ENCODE results near the gene UPK1A.
"Not testable (repeated sequence)": the region's sequence is repeated elsewhere in the genome, so short reads cannot be mapped to it uniquely, and the experiment has no call there.

UPK1A gene

DNA sequence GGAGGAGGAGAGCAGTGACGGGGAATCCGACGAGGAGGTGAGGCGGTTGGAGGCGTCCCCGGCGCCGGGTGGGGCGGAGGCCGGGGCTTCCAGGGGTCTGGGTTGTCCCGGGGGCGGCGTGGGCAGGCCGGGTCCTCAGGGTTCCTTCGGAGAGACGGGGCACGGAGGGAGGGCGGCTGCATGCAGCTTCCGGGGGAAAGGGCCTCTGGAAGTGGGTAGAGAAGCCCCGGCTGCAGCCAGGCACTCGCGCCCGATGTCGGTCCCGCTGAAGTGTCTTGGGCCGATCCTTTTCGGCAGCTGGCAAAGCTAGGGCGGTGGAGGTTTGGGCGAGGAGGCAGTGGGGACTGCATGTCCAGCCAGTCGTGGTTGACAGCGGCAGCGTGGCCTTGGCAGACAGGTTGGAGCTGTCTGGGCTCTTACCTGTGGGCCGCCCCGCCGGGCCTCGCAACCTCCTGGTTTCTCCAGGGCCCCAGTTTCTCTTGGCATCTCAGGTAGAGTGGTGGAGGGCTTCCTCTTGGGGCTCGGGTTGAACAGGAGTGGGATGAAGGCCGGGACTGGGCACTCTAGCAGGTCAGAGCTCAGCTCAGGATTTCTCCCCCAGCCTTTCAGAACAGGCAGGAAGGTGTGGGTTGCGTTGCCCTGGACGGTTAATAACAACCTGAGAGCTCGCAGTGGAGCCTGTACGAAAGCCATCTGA is 52.2 kb downstream of the UPK1A start:
- peak; percentile 39 for DNase-seq (ENCODE audit: low spot score)

DNA sequence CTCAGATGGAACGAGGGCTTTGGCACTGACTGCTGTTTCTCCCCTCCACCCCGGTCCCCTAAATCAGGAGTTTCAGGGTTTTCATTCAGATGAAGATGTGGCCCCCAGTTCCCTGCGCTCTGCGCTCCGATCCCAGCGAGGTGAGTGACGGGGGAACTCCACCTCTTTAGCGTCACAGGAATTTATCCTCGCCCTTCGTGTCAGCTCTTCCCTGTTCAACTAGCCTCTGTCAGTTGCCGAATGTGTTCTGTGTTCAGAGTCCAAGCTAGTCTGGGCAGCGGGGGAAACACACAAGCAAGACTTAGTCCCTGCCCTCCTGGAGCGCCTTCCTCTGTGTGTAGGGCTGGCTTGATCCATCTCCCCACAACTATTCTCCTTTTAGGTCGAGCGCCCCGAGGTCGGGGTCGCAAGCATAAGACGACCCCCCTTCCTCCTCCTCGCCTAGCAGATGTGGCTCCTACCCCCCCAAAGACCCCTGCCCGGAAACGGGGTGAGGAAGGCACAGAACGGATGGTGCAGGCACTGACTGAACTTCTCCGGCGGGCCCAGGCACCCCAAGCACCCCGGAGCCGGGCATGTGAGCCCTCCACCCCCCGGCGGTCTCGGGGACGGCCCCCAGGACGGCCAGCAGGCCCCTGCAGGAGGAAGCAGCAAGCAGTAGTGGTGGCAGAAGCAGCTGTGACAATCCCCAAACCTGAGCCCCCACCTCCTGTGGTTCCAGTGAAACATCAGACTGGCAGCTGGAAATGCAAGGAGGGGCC is 53.3 kb downstream of the UPK1A start:
- DNase-seq (ENCODE audit: low spot score), result no peak

DNA sequence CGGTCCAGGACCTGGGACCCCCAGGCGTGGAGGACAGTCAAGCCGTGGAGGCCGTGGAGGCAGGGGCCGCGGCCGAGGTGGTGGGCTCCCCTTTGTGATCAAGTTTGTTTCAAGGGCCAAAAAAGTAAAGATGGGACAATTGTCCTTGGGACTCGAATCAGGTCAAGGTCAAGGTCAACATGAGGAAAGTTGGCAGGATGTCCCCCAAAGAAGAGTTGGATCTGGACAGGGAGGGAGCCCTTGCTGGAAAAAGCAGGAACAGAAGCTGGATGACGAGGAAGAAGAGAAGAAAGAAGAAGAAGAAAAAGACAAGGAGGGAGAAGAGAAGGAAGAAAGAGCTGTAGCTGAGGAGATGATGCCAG is 53.8 kb downstream of the UPK1A start:
- DNase-seq (ENCODE audit: low spot score), result no peak

DNA sequence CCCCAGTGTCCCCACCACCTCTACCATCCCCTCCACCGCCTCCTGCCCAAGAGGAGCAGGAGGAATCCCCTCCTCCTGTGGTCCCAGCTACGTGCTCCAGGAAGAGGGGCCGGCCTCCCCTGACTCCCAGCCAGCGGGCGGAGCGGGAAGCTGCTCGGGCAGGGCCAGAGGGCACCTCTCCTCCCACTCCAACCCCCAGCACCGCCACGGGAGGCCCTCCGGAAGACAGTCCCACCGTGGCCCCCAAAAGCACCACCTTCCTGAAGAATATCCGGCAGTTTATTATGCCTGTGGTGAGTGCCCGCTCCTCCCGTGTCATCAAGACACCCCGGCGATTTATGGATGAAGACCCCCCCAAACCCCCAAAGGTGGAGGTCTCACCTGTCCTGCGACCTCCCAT is 54.3 kb downstream of the UPK1A start:
- DNase-seq (ENCODE audit: low spot score), result no peak

DNA sequence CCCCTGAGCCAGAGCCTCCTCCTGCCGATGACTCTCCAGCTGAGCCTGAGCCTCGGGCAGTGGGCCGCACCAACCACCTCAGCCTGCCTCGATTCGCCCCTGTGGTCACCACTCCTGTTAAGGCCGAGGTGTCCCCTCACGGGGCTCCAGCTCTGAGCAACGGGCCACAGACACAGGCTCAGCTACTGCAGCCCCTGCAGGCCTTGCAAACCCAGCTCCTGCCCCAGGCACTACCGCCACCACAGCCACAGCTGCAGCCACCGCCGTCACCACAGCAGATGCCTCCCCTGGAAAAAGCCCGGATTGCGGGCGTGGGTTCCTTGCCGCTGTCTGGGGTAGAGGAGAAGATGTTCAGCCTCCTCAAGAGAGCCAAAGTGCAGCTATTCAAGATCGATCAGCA is 55.1 kb downstream of the UPK1A start:
- DNase-seq (ENCODE audit: low spot score), result no peak

DNA sequence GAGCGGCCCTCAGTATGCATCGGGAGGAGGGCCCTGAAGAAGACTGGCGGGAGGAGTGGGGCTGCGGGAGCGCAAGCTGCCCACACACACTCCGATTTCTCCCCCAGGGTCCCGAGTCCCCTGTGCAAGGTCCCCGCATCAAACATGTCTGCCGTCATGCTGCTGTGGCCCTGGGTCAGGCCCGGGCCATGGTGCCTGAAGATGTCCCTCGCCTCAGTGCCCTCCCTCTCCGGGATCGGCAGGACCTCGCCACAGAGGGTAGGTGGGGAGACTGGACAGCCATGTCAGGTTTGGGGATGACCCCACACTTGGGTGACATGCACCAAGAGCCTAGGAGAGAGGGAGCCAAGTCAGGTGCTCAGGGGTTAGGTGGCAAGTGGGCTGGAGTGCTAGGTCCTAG is 56.1 kb downstream of the UPK1A start:
- DNase-seq (ENCODE audit: low spot score), result no peak

DNA sequence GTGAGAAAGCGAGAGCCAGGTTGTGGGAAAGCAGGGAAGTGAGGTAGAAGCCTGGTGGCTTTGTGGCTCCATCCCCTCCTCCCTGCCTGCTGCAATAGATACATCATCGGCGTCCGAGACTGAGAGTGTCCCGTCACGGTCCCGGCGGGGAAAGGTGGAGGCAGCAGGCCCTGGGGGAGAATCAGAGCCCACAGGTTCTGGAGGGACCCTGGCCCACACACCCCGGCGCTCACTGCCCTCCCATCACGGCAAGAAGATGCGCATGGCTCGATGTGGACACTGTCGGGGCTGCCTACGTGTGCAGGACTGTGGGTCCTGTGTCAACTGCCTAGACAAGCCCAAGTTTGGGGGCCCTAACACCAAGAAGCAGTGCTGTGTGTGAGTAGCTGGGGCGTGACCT is 56.6 kb downstream of the UPK1A start:
- DNase-seq (ENCODE audit: low spot score), result no peak

DNA sequence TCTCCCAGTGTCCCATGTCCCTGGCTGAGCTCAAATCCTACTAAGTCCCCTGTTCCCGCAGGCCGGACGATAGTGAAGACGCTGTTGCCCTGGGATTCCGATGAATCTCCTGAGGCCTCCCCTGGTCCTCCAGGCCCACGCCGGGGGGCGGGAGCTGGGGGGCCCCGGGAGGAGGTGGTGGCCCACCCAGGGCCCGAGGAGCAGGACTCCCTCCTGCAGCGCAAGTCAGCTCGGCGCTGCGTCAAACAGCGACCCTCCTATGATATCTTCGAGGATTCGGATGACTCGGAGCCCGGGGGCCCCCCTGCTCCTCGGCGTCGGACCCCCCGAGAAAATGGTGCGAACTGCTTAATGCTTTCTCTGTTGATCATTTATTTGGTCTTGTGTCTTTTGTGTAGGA is 57.4 kb downstream of the UPK1A start:
- no peak for DNase-seq (ENCODE audit: low spot score)

DNA sequence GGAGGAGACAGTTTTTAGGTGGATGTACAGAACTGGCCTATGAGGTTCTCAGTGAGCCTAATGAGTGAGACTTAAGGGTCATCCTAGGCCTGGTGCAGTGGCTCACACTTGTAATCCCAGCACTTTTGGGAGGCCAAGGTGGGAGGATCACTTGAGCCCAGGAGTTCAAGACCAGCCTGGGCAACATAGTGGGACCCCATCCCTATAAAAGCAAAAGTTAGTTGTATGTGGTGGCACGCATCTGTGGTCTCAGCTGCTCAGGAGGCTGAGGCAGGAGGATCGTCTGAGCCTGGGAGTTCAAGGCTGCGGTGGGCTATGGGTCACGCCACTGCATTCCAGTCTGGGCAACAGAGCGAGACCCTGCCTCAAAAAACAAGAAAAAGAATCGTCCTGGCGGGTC is 57.8 kb downstream of the UPK1A start:
- DNase-seq (ENCODE audit: low spot score), result not testable (repeated sequence)

DNA sequence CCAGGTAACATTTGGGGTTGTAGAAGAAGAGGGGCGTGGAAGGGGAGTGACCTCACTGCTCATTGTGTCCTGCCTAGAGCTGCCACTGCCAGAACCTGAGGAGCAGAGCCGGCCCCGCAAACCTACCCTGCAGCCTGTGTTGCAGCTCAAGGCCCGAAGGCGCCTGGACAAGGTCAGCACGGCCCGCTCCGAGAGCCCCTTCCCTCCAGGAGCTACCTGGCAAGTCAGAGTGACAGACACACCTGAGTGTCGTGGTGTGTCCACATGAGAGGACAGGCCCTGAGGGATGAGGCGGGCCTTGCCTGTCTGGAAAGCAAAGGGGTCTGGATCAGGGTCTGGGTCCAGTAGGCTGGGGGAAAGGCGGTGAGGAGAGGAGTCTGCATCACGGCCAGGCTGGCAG is 58.2 kb downstream of the UPK1A start:
- no peak for DNase-seq (ENCODE audit: low spot score)

DNA sequence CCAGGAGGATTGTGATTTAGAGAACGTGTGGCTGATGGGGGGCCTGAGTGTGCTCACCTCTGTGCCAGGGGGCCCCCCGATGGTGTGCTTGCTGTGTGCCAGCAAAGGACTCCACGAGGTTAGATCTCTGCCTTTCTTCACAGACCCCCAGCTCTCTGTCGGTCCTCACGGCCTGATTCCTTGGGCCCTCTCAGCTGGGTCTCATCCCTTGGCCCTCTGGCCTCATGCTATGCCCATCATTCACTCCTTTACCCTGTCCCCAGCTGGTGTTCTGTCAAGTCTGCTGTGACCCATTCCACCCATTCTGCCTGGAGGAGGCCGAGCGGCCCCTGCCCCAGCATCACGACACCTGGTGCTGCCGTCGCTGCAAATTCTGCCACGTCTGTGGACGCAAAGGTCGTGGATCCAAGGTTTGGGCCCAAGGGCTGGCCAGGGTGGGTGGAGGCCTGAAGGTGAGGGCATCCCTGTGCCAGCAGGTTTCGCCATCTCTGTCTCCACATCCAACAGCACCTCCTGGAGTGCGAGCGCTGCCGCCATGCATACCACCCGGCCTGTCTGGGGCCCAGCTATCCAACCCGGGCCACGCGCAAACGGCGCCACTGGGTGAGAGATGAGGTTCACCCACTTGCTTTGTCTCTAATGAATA is 59.0 kb downstream of the UPK1A start:
- no peak for DNase-seq (ENCODE audit: low spot score)

DNA sequence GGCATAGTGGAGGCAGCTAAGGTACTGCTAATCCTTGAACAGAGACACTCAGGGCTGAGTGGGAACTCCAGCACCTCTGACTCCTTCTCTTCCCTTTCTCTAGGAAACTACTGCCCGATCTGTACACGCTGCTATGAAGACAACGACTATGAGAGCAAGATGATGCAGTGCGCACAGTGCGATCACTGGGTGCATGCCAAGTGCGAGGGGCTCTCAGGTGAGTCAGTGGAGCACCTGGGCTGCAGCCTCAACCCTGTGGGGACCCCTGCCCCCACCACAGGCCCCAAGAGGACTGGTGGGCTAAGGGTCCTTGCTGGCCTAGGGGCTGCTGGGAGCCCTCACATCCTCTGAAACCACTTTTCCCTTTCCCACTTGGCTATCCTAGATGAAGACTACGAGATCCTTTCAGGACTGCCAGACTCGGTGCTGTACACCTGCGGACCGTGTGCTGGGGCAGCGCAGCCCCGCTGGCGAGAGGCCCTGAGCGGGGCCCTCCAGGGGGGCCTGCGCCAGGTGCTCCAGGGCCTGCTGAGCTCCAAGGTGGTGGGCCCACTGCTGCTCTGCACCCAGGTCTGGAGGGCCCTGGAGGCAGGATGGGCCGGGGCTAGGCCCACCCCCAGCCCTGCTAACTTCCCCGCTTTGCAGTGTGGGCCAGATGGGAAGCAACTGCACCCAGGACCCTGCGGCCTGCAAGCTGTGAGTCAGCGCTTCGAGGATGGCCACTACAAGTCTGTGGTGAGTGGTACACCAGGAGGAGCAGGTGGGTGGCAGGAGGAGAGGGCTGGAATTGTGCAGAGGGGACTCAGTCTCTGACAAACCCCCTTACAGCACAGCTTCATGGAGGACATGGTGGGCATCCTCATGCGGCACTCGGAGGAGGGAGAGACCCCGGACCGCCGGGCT is 61.0 kb downstream of the UPK1A start:
- no peak for DNase-seq (ENCODE audit: low spot score)
